Cardiac fibroblast (primary cell): Measurements from ENCODE around the gene SAE1.

Experiments
- DNase-seq, 2 donors: peaks; one replicate each; pipeline versions ENCODE4 v3.0.0 to v3.0.0-alpha.2; 2010; ENCODE audit warnings: low read depth in 2 of 2
- H3K4me3 ChIP-seq, 2 donors: replicated peaks in 1 of 2; 1 replicate in 1 of 2; 2 replicates in 1 of 2; pipeline ENCODE4 v1.5.1; 2011; ENCODE audit warnings: low read depth in 2 of 2, low read length in 2 of 2, mild to moderate bottlenecking in 2 of 2, moderate library complexity in 1 of 2
- CTCF ChIP-seq: IDR thresholded peaks from one replicate; pipeline ENCODE4 v1.5.1; 2011; ENCODE audit warnings: low read depth, mild to moderate bottlenecking, low read length, inconsistent platforms

SAE1 gene

GRCh38 chr19:47110521-47111005, 20.1 kb upstream of the SAE1 start:
- DNase-seq = no peak

GRCh38 chr19:47111006-47111621, 19.5 kb upstream of the SAE1 start:
- H3K4me3 ChIP-seq = peak overlapping the region; percentile 86 to 90
- no peak for TF ChIP-seq CTCF
- no peak for DNase-seq

More at GRCh38 chr19:47110521-47111005, 20.1 kb upstream of the SAE1 start:
- TF ChIP-seq CTCF = no peak
- peak overlapping the region; percentile 86 to 90 for H3K4me3 ChIP-seq

GRCh38 chr19:47111682-47112165, 18.9 kb upstream of the SAE1 start:
- no peak for TF ChIP-seq CTCF
- H3K4me3 ChIP-seq = peak overlapping the region; percentile 86 to 90
- no peak for DNase-seq

- TF ChIP-seq CTCF = no peak
- peak; percentile 88 to 94 for DNase-seq
These were observed 18.3 kb upstream of the SAE1 start for GRCh38 chr19:47112166-47112996.

GRCh38 chr19:47112997-47113849, 17.4 kb upstream of the SAE1 start, which contains the start of gene ZC3H4:
Gene ZC3H4, minus strand, starts transcription at chr19:47113776. Its CDS starts 1,192 bp downstream, at chr19:47112584.
- no peak for TF ChIP-seq CTCF
- DNase-seq = peak; percentile 99 to 100
- H3K4me3 ChIP-seq = peak within 1 kb of the TSS; percentile 86 to 90

More at GRCh38 chr19:47112166-47112996, 18.3 kb upstream of the SAE1 start:
- peak overlapping the region; percentile 86 to 90 for H3K4me3 ChIP-seq
